GM13977 (cell line): ENCODE results near the gene ALK.
"Not testable (repeated sequence)": the region's sequence is repeated elsewhere in the genome, so short reads cannot be mapped to it uniquely, and the experiment has no call there.

Experiments
- DNase-seq: peaks from one replicate; pipeline ENCODE4 v3.0.0; 2012; ENCODE audit warnings: low spot score
- in situ Hi-C: fragments of 300-500 bp; cut with MboI; formaldehyde crosslinking; loops from one replicate; pipeline ENCODE4 v1.12.0; 2022; ENCODE audit warnings: low sequenced_read_pairs, low pct_unique_long_range_greater_than_20kb, mixed read lengths, inconsistent platforms; ENCODE audit not compliant: unreplicated experiment
- TF ChIP-seq, protein P1 (sequence below): IDR thresholded peaks from 2 replicates; pipeline ENCODE4 v1.5.1; 2012; ENCODE audit warnings: mild to moderate bottlenecking, control low read depth; ENCODE audit not compliant: insufficient read depth; ENCODE audit errors: extremely low read depth, missing control alignments

ALK gene

DNA sequence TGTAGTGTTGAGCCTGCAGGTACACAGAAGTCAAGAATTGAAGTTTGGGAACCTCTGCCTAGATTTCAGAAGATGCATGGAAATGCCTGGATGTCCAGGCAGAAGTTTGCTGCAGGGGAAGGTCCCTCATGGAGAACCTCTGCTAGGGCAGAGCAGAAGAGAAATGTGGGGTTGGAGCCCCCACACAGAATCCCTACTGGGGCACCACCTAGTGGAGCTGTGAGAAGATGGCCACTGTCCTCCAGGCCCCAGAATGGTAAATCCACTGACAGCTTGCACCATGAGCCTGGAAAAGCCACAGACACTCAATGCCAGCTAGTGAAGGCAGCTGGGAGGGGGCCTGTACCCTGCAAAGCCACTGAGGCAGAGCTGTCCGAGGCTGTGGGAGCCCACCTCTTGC is 97.2 kb downstream of the ALK start:
- TF ChIP-seq, protein P1, sequence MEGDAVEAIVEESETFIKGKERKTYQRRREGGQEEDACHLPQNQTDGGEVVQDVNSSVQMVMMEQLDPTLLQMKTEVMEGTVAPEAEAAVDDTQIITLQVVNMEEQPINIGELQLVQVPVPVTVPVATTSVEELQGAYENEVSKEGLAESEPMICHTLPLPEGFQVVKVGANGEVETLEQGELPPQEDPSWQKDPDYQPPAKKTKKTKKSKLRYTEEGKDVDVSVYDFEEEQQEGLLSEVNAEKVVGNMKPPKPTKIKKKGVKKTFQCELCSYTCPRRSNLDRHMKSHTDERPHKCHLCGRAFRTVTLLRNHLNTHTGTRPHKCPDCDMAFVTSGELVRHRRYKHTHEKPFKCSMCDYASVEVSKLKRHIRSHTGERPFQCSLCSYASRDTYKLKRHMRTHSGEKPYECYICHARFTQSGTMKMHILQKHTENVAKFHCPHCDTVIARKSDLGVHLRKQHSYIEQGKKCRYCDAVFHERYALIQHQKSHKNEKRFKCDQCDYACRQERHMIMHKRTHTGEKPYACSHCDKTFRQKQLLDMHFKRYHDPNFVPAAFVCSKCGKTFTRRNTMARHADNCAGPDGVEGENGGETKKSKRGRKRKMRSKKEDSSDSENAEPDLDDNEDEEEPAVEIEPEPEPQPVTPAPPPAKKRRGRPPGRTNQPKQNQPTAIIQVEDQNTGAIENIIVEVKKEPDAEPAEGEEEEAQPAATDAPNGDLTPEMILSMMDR = peak; percentile 48
- in situ Hi-C loops, DNase-seq: not testable (repeated sequence)

DNA sequence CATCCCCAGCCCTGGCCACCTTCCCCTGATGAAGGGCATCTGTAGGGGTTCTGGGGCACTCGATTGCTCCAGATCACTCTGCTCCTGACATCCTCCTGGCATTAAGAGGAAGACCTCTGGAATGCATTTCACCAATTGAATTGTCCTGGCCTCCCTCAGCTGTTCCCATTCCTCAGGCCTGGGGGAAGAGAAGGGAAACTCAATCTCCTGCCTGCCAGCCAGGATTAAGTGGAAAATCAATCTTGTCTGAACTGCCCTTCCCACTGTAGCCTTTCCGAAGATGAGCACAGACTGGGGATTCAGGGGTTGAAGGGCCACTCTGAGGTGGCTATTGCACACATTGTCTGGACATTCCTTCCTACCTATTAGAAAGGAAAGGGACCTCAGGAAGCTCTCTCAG is 99.8 kb downstream of the ALK start:
- in situ Hi-C loops = no loop called here
- TF ChIP-seq, protein P1 = no peak
- no peak for DNase-seq

DNA sequence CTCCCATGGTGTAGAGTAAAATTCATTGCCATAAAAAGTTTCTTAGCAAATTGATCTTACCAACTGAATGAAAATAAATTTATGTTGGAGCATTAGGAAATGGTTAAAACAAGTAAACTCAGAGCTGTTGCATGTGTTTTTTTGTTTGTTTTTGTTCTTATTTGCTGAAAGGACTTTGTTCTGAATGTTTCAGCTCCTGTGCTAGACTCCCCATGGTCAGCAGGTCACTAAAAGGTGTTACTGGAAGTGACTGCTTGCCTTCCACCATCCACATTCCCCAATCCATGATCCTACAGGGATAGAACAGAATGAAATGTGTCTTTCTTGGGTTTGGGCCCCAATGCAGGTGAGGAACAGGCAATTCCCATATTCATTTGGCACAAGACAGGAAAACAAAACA is 101.8 kb downstream of the ALK start:
- no peak for DNase-seq
- in situ Hi-C loops = no loop called here
- TF ChIP-seq, protein P1 = no peak

DNA sequence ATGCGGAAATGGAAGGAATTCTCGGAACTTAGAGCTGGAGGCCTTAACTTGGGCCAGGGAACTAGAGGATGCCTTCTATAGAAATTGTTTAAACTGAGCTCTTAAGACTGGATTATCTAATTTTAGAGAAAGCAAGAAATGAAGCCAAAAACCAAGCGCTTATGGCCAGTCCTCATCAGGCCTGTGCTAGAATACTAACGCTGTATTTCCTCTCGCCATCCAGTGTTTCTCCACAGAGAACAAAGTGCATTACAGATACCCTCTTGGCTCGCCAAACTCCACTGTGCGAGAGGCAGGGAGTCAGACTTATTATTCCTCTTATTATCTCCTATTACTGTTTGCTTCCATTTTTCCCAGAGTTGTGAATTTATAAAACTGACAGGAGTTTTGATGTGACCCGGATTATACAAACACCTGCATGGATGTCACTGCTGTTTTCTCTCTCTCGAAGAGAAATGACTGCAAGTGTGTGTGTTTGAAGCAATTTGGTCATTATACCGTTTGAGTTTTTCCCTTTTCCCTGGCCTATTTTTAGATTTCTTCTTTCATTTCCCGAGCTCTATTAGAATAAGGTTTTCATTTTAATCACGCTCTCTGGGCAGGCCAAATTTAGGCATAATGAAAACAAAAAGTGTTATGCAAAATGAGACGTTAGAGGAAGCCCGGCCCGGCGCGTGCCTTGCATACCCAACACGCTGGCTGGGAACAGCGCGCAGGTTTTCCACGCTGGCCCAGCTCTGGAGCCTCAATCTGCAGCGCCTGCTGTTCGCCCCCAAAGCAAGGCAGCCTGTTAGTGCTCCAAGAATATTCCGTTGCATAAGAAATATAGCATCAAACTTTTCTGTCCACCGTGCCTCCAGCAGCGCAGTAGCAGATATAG is 103.3 kb downstream of the ALK start:
- DNase-seq = no peak
- TF ChIP-seq, protein P1 = no peak
- in situ Hi-C loops = no loop called here

DNA sequence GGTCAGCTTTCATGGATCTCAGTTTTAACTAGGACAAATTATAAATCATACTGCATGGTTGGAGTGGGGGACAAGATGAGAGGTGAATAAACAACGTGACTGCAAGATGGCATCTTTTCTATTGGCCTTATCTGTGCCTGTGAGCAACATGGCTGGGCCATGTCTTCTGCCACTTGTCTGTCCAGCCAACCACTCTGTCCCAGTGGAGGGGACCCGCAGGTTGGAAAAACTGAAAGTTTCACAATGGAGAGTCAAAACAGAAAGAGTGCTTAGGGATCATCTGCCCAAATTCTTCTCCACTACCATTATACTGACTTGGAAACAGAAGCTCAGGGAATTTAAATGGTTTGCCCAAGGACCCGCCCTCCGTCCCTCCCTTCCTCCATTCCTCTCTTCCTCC is 104.1 kb downstream of the ALK start:
- in situ Hi-C loops = no loop called here
- no peak for DNase-seq
- TF ChIP-seq, protein P1 = no peak

DNA sequence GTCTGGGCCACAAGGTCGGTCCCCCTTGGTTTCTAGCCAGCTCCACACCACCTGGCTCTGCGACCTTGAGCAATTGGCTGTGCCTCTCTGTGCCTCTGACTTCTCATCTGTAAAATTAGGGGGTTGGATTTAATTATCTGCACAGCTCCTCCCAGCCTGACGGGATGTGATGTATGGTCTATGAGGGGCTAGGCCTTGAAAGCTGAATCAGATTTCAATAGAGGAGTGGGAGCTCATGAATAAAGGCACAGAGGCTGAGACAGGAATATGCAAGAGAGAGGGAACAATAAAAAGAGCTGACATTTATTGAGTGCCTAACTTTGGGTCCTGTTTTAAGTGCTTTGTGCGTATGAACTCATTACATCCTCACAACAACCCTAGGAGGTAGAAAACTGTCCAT is 104.7 kb downstream of the ALK start:
- TF ChIP-seq, protein P1 = no peak
- in situ Hi-C loops = no loop called here
- DNase-seq = no peak
